GM21576 (cell line): ENCODE measurements around the gene MARCKS.

Experiments used
- ATAC-seq: cut with Tn5 transposase; IDR thresholded peaks from one replicate; pipeline ENCODE4 v1.9.1; 2021; ENCODE audit warnings: mild to moderate bottlenecking, moderate library complexity; ENCODE audit not compliant: unreplicated experiment

The MARCKS gene, protein sequence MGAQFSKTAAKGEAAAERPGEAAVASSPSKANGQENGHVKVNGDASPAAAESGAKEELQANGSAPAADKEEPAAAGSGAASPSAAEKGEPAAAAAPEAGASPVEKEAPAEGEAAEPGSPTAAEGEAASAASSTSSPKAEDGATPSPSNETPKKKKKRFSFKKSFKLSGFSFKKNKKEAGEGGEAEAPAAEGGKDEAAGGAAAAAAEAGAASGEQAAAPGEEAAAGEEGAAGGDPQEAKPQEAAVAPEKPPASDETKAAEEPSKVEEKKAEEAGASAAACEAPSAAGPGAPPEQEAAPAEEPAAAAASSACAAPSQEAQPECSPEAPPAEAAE

DNA sequence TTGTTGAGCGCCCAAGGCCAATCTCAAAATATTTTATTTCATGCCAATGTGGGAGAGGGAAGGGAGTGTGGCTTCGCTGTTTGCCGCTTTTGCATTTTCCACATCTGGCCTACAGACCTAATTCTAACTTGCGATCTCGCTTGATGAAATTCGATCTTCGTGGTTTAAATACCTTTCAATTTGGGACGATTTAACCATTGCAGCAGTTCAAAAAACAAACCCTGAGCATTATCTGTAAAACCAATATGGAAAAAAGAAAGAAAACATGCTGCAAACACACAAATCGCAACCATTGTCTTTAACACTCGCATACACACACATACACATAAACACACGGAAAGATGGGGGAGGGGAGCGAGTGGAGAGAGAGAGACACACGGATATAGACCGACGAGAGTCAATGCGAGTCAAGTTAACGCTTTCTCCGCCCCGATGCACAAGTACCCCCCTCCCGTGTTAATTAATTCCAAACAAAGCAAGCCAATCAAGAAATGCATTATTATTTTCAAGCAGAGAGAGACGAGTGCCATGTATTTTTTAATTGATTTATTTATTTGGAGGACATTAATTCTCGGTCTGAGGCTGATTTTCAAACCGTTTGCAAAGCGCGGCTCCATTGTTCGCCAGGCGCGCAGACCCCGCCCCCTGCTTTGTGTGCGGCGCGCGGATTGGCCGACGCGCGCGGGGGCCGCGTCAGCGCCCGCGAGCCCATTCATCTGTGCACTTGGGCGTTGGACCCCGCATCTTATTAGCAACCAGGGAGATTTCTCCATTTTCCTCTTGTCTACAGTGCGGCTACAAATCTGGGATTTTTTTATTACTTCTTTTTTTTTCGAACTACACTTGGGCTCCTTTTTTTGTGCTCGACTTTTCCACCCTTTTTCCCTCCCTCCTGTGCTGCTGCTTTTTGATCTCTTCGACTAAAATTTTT lies at the start of gene MARCKS:
TSS of gene MARCKS (plus strand) at position 721 of the 931 bp plus-strand sequence. CDS start 401 bp downstream, outside the sequence.
- peak; percentile 40 for ATAC-seq

DNA sequence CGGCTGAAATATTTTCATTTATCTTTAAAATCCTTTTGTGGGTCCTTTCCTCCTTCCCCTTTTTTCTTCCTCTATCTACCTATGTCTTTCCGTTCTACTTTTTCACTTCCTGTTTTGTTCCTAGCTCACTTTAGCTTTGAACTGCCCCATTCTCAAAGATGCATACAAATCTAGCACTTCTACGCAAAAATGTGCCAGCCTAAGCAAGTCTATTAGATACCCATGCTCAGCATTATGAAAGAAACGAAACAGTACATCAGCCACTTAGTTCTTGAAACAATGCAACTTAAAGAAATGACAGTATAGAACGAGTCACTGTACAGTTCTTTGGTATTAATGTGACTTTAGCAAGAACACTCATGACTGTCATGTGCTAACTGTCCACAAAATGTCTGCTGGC lies 47.3 kb upstream of the MARCKS start:
- ATAC-seq, result peak; percentile 59

DNA sequence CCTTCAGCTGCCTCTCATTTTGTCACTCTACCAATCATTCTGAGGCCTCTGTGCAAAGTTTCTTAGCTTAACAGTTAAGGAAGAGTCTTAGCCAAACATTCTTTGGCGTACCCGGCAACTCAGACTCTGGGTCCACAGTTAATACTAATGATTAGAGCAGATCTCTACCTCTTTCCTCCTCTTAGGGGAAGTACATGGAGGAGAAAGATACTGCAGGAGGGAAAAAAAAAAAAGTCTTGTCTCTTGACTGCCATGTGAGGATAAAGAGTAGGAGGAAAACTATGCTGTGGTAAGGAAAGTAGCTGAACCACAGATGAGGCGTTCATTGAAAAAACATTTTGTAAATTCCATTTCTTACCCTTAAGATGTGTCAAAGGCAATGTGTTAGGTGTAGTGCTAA lies 44.0 kb upstream of the MARCKS start:
- no peak for ATAC-seq

DNA sequence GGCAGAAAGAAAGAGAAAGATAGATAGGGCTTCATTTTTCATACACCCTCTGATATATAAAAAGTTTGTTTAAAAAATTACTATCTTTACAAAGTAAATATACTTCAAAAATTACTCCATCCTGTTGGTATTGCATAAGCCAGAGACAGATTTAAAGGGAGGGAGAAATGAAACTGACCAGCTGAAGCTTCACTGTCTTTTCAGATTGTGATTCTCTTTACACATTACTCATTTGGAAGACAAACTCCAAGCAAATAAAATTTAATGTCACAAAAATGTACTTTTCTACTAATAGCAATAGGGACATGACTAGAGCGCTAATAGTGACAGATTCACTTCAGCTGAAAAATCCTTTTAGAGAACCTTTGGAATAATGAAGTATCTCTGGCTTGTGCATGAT lies 38.6 kb upstream of the MARCKS start:
- ATAC-seq, result no peak

DNA sequence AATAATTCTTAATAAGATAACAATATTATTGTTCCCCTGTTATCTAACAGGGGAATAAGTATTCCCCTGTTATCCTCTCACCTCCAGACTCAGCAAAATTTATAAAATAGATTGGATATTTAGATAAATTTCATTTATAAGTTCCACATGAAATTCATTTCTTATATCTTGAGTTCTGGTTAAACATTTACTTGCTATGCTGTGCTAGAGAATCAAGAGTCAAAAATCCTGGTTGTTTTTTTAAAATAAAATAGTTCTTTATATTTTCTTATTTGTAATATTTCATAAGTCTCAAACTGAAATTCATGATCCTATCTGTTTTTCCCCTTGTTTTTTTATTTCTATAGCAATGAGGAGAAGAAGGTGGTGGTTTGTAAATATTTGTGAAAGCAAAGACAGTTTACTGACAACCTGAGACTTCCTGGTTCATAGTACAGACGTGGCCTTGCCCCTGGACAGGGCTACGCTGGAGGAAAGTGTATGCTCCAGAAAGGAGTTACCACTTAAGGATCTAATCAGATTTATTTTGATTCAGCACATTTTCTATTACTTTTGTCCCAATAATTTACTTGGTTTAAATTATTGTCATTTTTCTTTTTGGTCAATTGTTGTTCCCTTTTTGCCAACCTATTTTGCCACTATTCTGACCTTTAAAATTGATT lies 37.8 kb upstream of the MARCKS start:
- no peak for ATAC-seq

DNA sequence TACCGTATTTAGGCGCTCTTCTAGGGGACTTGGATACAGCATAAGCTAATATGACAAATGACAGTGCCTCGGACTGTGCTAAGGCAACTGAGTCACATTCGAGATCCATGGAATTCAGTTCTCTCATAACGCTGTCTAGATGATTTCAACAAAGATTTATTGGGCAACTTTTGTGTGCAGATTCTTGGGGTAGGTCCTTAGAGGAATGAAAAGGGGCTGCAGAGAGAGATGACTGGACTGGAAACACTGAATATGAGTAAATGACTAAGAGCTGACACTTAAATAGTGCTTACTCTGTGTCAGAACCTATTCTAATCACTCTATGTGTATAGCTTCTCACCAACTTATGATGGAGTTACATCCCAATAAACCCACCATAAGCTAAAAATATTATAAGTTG lies 36.4 kb upstream of the MARCKS start:
- no peak for ATAC-seq

DNA sequence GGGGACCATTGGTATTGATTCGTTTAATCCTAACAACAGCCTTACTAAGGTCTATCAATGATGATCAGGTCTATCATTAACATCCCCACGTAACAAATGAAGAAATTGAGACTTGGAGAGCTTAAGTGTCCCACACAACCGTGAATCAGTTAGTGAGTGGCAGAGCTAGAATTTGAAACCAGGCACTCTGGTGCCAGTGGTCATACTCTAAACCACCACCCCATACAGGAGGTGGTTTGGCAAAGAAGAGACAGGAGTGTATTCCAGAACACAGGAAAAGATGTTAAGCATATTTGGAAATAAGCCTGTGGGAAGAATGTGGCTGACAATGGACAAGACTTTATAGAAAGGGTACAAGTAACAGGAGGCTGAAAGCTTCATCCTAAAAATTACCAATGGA lies 35.7 kb upstream of the MARCKS start:
- ATAC-seq, result no peak

DNA sequence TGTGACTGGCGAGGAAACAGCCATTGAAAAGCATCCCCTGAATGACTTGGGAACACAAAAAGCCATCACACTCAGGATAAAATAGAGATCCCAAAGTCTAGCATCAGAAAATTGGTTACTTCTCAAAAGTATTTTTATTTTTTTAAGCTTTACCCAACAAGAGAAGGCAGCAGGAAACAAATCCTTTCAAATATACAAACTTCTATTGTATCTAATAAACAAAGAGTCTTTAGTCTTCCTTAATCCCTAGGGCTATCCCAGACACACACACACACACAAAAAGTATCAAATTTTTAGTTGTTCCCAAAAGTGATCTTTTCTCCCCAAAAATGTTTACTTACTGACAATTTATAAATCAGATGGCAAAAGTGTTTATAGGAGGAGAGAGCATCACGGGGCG lies 33.2 kb upstream of the MARCKS start:
- ATAC-seq, result no peak

DNA sequence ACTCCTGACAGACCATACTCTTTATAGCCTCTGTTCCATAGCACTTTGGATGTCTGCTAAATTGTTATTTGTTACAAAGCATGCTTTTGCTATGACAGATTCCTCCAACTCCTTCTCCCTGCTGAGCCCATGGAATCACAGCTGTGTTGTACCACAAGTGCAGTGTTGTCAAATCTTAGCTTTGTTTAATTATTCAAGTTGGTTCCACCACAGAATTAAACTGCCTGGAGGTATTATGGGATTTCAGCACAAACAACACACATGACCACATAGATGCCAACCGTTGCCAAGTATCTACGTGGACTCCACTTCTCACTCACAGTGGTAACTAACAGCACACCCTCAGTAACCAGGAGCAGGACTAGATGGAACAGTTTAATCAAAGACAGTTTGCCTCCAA lies 32.7 kb upstream of the MARCKS start:
- no peak for ATAC-seq

DNA sequence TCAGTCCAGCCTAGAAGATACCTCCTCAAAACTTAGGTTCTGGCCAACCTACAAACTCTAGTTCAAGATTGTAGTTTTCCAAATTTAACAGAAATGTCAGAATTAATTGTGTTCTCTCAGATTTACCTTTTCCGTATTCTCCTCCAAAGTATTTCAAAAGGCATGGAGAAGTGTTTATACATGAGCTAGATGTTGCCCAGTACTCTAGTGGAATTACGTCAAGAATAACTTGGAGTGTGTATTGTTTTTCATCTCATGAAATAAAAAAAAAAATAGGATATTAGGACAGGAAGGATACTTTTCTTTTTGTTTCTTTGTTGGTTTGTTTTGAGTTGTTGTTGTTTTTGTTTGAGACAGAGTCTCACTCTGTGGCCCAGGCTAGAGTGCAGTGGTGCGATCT lies 32.3 kb upstream of the MARCKS start:
- ATAC-seq, result no peak

DNA sequence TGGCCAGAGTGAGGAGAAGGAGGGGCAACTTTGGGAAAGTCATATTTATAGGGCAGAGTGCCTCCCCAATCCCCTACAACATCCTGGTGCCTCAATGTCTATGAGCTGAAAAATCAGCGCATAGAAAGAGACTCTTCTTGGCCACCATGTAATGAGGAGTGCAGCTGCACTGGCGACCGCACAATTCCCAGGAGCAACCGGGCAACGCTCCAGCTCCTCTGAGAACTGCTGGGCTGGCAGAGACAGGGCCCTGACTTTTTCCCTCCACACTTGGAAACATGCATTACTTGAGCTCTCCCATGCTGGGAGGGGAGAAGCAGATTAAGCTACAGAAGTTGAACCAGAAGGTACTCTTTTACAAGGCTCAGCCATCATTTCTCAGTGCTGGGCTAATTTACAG lies 31.4 kb upstream of the MARCKS start:
- no peak for ATAC-seq

DNA sequence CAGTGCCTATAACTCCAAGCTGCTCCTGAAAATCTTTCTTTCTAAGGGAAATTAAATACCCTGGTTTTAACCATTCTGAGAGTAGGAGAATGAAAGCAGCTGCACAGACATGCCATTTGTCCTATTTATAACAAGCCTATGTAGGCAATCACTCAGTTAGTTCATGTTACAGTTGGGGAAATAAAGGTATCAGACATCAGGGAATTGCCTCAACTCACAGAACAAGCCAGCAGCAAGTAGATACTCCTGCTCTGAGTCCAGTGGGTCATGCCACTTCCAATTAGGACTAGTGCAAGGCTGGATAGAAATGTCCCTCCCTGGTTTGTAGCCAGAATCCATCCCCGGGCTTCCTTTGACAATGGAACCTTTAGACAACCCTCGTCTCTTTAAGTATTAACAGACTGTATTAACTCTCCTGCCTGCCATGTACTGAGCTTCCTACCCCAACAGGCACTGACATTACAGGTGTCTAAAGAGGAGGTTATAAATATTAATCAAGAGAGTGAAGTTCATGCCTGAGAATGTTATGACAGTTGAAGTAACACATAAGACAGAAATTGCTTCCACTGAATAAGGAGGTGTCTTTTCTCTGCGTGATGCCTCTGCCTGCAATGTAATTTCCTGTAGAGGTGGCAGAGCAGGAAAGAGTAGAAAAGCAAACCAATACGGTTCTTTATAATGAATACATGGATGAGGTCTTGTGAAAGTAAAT lies 28.0 kb upstream of the MARCKS start:
- ATAC-seq, result no peak

DNA sequence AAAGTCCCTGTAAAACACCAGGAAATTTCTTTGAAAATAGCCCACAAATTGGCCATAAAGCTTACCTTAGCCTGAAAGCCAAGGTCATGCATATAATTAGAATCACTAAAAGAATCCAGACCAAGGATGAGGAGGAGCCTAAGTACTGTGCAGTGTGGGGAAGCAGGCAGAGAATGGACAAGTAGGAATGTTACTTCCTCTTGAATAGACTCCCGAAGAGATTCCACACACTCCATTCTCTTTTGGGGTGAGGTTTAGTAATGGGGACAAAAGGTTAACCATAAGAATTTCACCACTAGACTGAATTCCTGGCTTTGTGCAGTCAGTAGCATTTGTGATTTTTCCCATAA lies 27.5 kb upstream of the MARCKS start:
- no peak for ATAC-seq

DNA sequence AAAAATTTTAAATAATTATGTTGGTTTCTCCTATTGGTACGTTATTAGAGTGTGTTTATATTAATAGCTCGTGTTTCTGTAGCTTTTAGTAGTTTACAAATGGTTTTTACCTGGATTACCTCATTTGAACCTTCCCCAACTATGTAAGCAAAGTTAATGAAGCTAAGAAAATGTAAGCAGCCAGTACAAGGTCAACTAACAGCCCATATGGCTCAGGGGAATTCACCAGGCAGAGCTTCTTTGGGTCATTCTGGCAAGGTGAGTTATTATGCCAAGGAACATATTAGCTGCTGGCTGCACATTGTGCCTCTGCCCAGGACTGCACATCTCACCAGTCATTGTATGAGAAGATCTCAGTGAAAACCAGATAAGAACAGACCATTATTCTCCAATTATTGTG lies 27.0 kb upstream of the MARCKS start:
- ATAC-seq, result no peak

DNA sequence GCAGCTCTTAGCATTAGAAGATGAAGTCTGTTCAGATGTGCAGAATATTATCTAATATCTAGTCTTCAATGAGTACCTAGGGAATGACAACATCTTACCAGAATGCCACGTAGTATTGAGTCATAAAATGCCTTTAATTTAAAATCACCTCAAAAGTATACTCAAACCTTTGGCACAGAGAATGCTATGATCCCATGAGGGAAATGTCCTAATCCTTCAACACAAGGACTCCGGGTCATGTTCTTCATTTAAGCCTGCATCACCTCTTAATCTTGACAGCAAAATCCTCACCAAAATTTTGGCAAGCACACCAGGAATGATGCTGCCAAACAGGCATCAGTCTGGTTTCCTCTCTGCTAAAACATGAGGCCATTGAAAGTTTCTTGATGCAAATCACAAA lies 23.6 kb upstream of the MARCKS start:
- no peak for ATAC-seq

DNA sequence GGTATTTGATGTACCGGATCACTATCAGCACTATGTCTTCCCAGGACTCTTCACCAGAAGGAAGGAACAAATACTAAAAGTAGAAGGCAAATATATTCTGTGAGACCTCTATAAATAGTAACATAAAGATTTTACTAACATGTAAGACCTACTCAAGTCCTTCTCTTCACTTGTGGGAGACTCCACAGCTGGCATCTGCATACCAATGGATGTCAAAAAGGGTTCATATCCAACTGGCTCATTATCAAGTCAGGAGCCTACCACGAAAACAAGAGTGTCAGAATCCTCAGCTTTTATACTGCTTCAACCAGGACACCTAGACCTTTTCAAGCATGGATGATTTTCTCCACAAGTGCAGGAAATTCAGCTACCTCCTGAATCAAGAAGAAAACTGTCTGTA lies 20.0 kb upstream of the MARCKS start:
- ATAC-seq, result no peak

DNA sequence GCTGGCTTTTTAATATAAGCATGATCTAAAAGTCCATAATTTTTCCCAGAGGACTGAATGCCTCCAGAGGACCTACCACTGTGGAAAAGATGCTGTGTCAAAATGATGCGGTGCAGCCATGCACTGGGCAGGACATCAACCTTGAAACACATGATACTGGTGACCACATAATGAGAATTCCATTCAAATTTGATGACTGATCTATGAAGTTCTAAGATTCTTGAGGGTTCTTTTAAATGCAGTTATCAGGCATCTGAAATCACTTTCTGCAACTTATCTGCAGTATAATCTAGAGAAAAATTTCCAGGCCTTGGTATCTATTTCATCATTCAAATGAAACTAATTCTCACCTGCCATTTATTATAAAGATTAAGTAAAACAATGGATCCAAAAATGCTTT lies 15.0 kb upstream of the MARCKS start:
- peak; percentile 47 for ATAC-seq

DNA sequence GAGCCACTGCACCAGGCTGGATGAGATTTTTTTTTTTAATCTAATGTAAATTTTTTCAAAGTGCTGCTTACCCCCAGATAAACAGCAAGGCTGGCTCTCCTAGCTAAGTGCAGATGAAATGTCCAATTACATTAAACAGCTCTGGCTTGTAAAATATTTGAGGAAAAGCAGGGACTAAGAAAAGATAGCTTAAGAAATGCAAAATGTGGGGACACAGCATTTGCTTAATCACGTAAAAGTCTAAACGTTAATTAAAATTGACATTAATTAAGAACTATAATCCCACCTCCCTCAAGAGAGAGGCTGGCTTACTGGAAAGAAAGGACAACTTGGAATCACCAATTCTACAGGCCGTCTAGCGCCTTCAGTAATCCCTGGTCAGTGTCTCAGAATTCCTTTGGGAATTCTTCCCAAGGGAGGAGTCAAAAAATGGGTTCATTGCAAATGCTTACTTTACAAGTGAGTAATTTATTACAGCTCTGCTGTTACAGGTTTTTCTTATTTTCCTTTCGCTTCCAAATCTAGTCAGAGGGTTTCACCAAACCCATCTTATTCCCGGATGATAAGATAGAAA lies 13.6 kb upstream of the MARCKS start:
- no peak for ATAC-seq

DNA sequence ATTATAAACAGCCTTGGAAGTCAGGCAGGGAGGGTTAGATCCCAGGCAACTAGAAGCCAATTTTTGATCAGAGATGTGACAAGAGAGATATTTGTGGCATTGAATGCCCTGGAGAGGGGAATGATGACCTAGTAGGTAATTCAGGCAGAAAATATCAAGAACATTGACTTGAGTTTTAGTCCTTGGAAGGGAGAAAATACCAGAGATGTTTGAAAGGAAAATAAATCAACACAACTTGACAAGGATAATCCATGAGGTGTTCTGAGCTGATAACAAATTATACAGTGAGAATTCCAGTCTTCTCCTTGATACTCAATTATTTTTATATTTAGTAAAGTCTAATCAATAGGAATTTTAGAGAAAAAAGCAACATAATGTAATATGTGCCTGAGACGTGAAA lies 10.6 kb upstream of the MARCKS start:
- no peak for ATAC-seq

DNA sequence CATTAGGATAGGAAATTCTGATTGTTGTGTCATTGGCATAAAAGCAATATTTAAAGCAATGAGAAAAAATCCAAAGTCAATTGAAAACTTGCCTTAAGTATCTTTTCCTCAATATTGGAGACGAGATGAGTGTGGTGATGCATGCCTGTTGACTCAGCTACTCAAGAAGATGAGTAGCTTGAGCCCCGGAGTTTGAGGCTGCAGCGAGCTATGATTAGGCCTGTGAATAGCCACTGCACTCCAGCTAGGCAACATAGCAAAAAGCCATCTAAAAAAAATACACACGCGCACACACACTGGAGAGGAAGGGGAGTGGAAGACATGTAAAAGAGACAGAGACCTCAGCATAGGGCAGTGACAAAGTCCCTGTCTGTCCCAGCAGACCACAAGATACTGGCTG lies 9.7 kb upstream of the MARCKS start:
- ATAC-seq, result no peak

DNA sequence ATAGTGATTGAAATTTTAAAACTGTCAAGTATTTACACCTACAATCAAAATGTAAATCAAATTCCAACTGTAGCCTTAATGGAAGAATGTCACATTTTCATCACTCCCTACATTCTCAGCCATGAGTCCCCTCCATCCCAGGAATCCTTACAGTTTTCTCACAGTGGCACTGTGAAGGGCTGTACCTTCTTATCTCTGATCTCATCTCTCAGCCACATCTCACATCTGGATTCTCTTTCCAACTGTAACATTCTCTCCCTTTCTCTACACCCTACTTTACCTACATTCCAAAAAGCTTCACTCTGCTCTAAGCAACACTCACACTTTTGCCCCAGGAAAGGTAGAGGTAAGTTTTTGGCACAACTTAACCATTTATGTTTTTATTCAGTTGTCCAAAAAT lies 8.9 kb upstream of the MARCKS start:
- ATAC-seq, result no peak
